ENCODE measurements around the gene CTIF.

Gene CTIF

GRCh38 chr18:48872234-48873145 lies 333.7 kb downstream of the CTIF start:
- DNase-seq, result peak; percentile 84

- DNase-seq, result no peak
Observed at GRCh38 chr18:48874233-48874632, 335.4 kb downstream of the CTIF start.

GRCh38 chr18:48874701-48875162 lies 335.9 kb downstream of the CTIF start:
- no peak for DNase-seq

DNA sequence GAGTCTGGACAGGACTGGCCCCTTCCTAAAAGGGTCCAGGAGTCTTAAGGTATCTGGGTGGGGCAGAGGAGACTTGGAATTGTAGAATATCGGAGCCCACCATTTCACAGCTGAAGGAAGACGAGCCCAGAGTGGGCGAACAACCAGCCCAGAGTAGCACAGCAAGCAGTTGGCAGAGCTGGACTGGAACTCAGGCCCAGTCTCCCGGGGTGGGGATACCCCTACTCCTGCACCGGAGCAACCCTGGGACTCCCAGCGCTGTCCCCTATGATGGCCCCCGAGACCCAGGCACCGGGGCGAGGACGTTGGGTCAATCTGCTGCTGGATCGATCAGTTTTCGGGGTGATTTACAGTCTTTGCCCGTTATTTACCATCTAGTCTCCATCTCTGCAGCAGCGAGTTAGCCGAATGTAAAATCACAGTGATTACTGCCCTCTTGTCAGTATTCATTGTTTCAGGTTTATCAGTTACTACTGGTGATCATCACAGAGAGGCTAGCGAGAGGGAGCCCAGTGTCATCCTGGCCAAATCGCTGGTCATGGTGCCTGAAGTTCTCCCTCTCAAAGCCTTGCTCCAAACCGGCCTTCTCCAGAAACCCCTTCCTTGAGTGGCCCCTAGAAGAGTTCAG lies 336.6 kb downstream of the CTIF start:
- no peak for DNase-seq

GRCh38 chr18:48875942-48876511 lies 337.2 kb downstream of the CTIF start:
- DNase-seq, result no peak

DNA sequence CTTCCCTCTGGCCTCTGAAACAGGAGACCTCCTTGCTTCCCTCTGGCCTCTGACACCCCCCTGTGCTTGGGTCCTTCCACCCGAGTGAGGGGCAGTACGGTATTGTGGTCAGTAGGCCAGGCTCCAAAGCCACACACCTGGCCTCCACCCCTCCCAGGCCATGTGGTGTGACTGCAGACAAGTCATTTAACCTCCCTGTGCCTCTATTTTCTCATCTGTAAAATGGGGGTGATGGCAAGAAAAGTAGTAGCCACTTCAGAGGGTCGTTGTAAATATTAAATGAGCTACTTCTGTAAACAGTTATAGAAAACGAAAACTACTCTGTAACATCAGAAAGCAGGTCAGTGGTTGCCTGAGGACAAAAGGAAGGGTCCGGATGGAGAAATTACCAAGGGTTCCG lies 337.8 kb downstream of the CTIF start:
- DNase-seq, result no peak

- DNase-seq, result no peak
Observed at GRCh38 chr18:48877941-48878340, 339.1 kb downstream of the CTIF start.

- no peak for DNase-seq
Observed at GRCh38 chr18:48878471-48878870, 339.6 kb downstream of the CTIF start.

DNA sequence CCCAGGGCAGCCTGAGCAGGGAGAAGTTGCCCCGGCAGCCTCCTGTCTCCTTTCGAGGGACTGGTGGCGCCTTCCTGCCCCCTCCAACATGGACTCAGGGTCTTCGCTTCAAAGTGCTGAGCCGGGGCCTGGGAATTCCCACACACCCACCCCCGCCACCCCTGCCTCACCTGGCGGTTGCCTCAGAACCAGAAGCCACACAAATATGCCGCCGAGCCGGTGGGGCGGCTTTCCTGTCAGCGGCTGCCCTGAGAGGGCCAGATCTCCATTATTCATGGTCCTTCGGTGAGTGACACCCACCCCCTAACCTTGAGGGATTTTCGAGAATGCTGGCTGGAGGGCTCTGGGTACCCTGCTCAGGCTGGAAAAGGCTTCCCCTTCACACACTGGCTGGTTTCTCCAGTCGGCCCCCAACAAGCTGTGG lies 340.2 kb downstream of the CTIF start:
- DNase-seq, result no peak

- DNase-seq, result no peak
Observed at GRCh38 chr18:48880931-48881330, 342.1 kb downstream of the CTIF start.

GRCh38 chr18:48882379-48882778 lies 343.5 kb downstream of the CTIF start:
- no peak for DNase-seq

GRCh38 chr18:48884306-48884705 lies 345.5 kb downstream of the CTIF start:
- DNase-seq, result no peak

DNA sequence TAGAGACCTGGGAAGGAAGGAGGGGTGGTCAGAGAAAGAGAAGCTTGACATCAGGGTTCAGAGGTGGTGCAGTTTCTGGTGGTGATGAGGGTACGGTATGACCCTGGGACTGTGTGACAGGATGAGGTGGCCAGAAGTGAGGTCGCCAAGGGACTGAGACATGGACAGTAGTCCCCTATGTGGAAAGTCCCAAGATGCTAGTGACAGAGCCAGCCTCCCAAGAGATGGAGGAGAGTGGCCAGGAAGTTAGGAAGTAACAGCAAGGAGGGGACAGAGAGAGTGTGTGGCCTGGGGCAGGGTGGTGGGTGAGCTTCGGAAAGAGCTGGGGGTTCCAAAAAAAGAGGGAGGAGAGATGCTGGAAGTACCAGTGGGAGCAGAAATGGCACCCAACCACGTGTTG lies 345.9 kb downstream of the CTIF start:
- DNase-seq, result no peak

- DNase-seq, result peak; percentile 48
Observed at GRCh38 chr18:48885266-48885923, 346.6 kb downstream of the CTIF start.

- no peak for DNase-seq
Observed at GRCh38 chr18:48885924-48886400, 347.1 kb downstream of the CTIF start.

DNA sequence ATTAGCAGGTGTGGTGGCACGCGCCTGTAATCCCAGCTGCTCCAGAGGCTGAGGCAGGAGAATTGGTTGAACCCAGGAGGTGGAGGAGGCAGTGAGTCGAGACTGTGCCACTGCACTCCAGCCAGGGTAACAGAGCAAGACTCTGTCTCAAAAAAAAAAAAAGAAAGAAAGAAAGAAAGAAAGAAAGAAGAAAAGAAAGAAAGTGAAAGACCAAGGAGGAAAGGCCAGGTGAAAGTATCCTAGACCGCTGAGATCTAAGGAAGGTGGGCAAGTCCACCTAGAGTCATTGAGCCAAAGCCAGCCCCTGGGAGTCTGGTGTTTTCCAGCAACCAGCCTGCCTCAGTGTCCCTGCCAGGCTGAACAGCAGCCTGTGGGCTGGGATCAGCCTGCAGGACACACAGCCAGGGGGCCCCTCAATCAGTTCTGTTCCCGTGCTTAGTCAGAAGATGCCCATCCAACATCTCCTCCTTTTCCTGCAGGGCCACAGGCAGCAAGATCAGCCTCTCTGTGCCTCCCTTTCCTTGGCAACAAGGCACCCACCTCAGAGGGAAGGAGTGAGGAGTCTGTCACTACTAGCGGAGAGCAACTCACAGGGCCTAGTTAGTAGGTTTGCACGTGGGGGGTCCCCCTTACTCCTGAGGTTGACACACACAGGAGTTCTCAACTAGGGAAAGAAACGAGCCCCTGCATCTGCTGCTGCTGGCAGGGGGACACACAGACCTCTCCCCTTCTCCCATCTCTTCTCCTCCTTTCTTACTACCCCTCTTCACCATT lies 347.9 kb downstream of the CTIF start:
- DNase-seq, result no peak

GRCh38 chr18:48887294-48887904 lies 348.6 kb downstream of the CTIF start:
- DNase-seq, result no peak

GRCh38 chr18:48887905-48888772 lies 349.3 kb downstream of the CTIF start:
- DNase-seq, result no peak

- no peak for DNase-seq
Observed at GRCh38 chr18:48888773-48889080, 349.9 kb downstream of the CTIF start.

DNA sequence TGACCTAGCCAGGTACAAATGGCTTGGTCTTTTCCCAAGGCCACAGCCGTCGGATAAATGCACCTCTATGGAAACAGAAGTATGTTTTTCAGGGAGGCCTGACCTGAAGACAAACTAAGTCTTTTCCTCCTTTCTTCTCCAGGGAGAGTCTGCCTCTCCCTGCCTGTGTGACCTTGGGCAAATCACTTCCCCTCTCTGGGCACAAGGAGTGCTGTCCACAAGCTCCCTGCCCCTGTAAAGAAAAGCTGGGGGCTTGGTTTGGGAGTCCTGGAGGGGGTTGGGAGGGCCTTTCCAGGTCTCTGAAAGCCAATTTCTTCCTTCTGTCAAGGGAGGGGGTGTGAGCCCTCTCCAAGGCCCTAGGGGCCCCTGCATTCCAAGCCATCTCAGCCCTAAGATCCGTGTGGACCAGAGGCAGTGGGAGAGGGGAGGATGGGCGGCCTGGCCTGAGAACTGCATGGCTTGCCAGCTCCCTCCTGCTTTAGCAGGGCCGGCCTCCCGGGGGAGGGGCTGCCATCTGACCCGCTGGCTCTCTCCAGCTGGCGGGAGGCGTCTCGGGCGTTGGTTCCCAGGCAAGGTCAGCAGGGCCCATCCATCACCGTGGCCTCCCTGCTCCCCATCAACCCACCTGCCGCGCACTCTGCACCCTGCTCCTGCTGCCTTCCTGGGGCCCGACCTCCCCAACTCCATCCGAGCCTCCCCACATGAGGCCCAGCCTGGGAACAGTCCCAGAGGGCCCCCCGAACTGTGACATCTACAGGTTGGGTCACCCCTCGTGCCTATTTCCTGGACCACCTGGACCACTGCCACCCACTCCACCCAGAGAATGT lies 350.5 kb downstream of the CTIF start:
- DNase-seq, result no peak
